ENCODE measurements around the gene ENTREP3. TPM values are rescaled to one million over a fixed set of nuclear protein-coding genes. Genes with fewer than 3 reads are reported as not detected.
"Not testable (repeated sequence)": the region's sequence is repeated elsewhere in the genome, so short reads cannot be mapped to it uniquely, and the experiment has no call there.

The ENTREP3 gene, protein sequence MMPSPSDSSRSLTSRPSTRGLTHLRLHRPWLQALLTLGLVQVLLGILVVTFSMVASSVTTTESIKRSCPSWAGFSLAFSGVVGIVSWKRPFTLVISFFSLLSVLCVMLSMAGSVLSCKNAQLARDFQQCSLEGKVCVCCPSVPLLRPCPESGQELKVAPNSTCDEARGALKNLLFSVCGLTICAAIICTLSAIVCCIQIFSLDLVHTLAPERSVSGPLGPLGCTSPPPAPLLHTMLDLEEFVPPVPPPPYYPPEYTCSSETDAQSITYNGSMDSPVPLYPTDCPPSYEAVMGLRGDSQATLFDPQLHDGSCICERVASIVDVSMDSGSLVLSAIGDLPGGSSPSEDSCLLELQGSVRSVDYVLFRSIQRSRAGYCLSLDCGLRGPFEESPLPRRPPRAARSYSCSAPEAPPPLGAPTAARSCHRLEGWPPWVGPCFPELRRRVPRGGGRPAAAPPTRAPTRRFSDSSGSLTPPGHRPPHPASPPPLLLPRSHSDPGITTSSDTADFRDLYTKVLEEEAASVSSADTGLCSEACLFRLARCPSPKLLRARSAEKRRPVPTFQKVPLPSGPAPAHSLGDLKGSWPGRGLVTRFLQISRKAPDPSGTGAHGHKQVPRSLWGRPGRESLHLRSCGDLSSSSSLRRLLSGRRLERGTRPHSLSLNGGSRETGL
- total RNA-seq: 18.3 and 20.5 TPM in 2 replicates

DNA sequence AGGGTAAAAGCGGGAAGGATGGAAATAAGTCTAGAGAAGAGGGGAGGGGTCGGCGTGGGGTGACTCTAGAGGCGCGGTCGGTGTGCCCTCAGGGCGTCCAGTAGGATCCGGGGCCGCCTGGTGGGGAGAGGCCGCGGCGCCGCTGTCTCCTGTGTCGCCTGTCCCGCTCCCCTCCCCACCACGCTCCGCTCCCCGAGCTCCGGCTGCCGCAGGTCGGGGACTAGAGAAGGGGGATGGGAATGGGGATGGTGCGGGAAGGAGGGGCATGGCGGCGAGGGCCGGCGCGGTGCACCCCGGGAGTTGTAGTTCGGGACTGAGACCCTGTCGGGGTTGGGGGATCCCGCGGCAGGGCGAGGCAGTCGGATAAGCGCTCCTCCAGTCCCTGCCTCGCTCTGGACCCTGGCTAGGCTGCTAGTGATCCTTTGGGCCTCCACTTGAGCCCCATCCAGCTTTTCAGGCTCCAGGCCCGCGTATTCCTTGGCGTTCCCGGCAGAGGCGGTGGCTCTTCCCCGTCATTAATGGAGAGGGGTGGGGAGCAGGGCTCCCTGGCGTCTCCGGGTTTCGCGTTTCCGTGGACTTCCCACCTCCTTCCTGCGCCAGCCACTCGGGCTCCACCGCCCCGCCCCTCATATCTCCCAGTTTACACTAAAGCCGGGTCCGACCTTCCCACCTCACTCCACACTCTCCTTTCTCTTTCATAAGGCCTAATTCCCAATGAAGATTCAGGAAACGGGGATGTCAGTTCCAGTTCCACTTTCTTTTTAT is at the start of gene ENTREP3:
TSS of gene ENTREP3 (minus strand) at position 241 of the 765 bp plus-strand sequence. CDS start 606 bp downstream, outside the sequence.
- intact Hi-C loops (cut with micrococcal nuclease): loop anchor here (1.0 to 2.0 kb wide), 5 partner anchors 14 to 765 kb away; partner anchors contain the start of genes CLK2 and SSR2

GRCh38 chr1:155304558-155305063 is 49.3 kb upstream of the ENTREP3 start:
- intact Hi-C loops (cut with micrococcal nuclease): loop anchor here (5.0 kb wide), 1 partner anchor 258 kb away; the partner anchor contains the start of gene ASH1L

DNA sequence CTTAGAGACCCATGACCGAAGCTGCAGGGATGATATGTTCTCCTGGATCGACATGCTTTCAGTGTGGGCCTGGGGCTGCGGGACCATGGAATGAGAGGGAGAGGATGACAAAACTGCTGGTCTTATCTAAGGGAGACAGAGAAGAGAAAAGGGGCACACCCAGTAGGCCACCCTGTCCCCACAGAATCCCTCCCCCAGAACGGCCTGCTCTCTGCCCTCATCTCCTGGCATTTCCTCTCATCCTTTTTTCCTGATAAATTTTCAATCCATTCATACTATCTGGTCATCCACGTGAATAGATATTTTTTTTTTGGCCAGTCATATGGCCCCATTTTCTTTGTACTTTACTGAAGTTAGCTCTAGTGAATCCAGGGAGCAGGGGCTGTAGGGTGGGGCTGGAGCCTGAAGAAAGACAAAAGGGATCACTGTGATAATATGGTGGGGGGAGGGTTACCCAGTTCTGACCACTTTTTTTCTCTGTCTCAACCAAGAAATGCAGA is 46.1 kb upstream of the ENTREP3 start, which contains the start of gene PKLR:
TSS of gene PKLR (minus strand) at position 97 of the 500 bp plus-strand sequence. CDS start at position 54, 43 bp downstream.
- intact Hi-C loops (cut with micrococcal nuclease): no loop called here

GRCh38 chr1:155300553-155301329 is 45.5 kb upstream of the ENTREP3 start:
- intact Hi-C loops (cut with micrococcal nuclease): no loop called here

DNA sequence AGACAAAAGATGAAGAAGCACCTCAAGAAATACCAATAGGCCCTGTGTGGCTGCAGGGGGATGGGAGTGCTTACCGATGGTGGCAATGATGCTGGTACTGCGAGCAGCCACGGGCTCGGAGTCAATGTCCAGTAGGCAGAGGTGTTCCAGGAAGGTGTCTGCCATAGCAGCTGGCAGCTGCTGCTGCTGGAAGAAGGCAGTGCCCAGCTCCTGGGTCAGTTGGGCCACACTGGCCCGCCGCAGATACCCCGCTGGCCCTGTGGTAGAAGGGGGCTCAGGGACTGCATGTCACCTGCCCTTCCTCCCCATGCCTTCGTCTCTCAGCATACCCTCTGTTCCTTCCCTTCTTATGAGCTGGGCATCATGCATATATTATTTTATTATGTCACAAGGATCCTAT is 44.7 kb upstream of the ENTREP3 start:
- intact Hi-C loops (cut with micrococcal nuclease): no loop called here

GRCh38 chr1:155297384-155297783 is 42.1 kb upstream of the ENTREP3 start:
- intact Hi-C loops (cut with micrococcal nuclease): no loop called here

GRCh38 chr1:155296661-155297060 is 41.4 kb upstream of the ENTREP3 start:
- intact Hi-C loops (cut with micrococcal nuclease): no loop called here

- intact Hi-C loops (cut with micrococcal nuclease): no loop called here
Observed at GRCh38 chr1:155295942-155296267, 40.6 kb upstream of the ENTREP3 start.

- intact Hi-C loops (cut with micrococcal nuclease): no loop called here
Observed at GRCh38 chr1:155295183-155295941, 40.1 kb upstream of the ENTREP3 start.

- intact Hi-C loops (cut with micrococcal nuclease): no loop called here
Observed at GRCh38 chr1:155294520-155295182, 39.4 kb upstream of the ENTREP3 start.

DNA sequence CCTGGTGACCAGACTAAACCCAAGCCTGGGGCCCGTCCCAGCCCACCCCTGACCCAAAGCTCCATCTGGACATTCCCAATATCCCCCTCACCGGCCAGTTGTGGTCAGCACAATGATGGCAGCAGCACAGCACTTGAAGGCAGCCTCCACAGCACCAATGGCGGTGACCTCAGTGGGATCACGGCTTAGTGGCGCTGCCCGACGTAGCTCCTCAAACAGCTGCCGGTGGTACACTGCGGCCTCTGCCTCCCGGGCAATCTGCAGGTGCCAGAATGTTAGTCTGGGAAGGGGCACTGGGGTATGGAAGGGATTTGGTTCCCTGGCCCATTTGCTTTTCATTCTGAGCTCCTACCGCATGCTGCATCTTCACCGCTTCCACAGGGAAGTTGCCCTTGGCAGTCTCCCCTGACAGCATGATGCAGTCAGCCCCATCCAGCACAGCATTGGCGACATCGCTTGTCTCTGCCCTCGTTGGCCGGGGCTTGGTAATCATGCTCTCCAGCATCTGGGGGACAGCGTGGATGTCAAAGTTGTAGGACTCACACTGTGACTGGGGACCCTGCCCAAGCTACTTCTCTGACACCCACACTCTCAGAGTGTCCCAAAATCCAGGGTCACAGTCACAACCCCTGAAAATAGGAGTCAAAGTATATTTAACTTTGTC is 37.9 kb upstream of the ENTREP3 start:
- intact Hi-C loops (cut with micrococcal nuclease): no loop called here

DNA sequence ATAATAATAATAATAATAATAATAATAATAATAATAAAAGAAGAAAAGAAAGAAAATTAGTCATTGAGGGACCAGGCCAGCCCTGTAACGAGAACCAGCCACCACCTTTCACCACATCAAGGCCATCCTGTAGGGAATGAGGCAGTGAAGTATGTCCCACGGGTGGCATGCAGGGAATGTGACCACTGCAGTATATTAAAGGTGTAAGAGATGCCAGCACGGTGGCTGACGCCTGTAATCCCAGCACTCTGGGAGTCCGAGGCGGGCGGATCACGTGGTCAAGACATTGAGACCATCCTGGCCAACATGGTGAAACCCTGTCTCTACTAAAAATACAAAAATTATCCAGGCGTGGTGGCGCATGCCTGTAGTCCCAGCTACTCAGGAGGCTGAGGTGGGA is 35.7 kb upstream of the ENTREP3 start:
- intact Hi-C loops (cut with micrococcal nuclease): not testable (repeated sequence)

DNA sequence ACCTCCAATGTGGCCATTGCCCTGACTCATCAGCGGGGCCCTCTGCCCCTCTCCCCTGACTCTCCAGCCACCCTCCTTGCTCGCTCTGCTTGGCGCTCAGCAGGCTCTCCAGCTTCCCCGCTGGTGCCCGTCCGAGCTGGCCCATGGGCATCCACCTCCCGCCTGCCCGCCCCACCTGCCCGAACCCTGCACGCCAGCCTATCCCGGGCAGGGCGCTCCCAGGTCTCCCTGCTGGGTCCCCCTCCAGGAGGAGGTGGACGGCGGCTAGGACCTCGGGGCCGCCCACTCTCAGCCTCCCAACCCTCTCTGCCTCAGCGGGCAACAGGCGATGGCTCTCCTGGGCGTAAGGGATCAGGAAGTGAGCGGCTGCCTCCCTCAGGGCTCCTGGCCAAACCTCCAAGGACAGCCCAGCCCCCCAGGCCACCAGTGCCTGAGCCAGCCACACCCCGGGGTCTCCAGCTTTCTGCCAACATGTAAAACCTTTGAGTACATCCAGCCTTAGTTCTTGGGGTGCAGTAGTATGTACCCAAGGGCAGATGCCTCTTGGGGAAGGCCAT is 32.8 kb upstream of the ENTREP3 start:
- intact Hi-C loops (cut with micrococcal nuclease): no loop called here

GRCh38 chr1:155286544-155286943 is 31.3 kb upstream of the ENTREP3 start:
- intact Hi-C loops (cut with micrococcal nuclease): no loop called here

- intact Hi-C loops (cut with micrococcal nuclease): no loop called here
Observed at GRCh38 chr1:155285631-155286044, 30.4 kb upstream of the ENTREP3 start.

DNA sequence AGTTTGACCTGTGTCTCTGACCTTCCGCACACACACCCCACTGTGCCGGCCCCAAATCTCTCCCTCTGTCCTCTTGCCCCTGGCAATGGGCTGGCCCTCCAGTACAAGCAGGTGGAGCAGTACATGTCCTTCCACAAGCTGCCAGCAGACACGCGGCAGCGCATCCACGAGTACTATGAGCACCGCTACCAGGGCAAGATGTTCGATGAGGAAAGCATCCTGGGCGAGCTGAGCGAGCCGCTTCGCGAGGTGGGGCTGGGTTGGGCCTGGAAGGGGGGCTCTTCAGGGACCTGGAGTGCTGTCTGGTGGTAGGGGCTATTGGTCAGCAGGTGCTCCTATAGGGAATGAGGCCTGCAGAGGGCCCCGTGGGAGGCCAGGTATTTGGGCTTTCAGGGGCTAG is 29.8 kb upstream of the ENTREP3 start:
- intact Hi-C loops (cut with micrococcal nuclease): no loop called here

DNA sequence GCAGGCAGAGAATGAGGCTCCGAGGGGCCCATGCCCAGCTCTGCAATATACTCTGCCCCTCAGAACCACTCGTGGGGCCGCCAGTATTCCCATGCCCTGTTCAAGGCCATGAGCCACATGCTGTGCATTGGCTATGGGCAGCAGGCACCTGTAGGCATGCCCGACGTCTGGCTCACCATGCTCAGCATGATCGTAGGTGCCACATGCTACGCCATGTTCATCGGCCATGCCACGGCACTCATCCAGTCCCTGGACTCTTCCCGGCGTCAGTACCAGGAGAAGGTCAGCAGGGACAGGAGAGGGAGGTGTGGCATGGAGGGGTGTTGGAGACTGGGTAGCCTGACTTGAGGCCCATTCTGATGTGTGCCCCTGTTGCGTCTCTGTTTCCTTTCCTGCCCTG is 29.2 kb upstream of the ENTREP3 start:
- intact Hi-C loops (cut with micrococcal nuclease): no loop called here

DNA sequence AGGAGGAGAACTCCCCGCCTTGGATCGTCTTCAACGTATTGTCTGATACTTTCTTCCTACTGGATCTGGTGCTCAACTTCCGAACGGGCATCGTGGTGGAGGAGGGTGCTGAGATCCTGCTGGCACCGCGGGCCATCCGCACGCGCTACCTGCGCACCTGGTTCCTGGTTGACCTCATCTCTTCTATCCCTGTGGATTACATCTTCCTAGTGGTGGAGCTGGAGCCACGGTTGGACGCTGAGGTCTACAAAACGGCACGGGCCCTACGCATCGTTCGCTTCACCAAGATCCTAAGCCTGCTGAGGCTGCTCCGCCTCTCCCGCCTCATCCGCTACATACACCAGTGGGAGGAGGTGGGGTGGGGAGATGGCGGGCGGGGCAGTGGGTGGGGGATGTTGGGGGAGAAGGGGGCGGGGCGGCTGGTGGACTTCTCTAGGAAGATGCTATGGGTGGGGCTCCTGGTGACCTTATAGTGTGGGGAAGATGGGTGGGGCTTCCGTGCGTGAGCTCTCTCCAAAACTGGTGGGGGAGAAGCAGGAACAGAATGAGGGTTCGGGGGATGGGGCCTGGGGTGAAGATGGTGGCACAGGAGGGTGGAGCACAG is 27.3 kb upstream of the ENTREP3 start:
- intact Hi-C loops (cut with micrococcal nuclease): no loop called here
